Ovary (tissue), 9 donors: ENCODE data around the gene OR7G2. TPM values are rescaled to one million over a fixed set of nuclear protein-coding genes. Genes with fewer than 3 reads are reported as not detected.
A peak's percentile ranks its signal among the peaks of the same experiment; 100 is the strongest.

Source experiments
- DNase-seq, 5 donors: peaks; one replicate each; pipeline ENCODE4 v3.0.0-alpha.2; 2019 to 2020
- H3K27ac ChIP-seq, 2 donors: fragments of 200-600 bp; one replicate each; pipeline versions ENCODE4 v1.5.1 to v1.8.0; 2019 to 2022
- H3K27me3 ChIP-seq: fragments of 200-600 bp; one replicate; pipeline ENCODE4 v1.8.0; 2022
- H3K36me3 ChIP-seq: fragments of 200-600 bp; sonication (generic); one replicate; pipeline ENCODE4 v1.5.1; 2019
- H3K4me1 ChIP-seq: one replicate; pipeline ENCODE4 v1.8.1; 2013; ENCODE audit warnings: mild to moderate bottlenecking, moderate library complexity; ENCODE audit not compliant: insufficient read depth
- H3K4me3 ChIP-seq: fragments of 200-600 bp; sonication (generic); one replicate; pipeline ENCODE4 v1.5.1; 2017
- H3K9me3 ChIP-seq, 2 donors: fragments of 200-600 bp in 1 of 2; sonication (generic) in 1 of 2; one replicate each; pipeline versions ENCODE4 v1.5.1 to v1.8.1; 2013 to 2019; ENCODE audit warnings: mild to moderate bottlenecking in 1 of 2, moderate library complexity in 1 of 2
- CTCF ChIP-seq, 3 donors: fragments of 450-650 bp in 2 of 3; fragments of 200-600 bp in 1 of 3; IDR thresholded peaks; one replicate each; pipeline versions ENCODE4 v1.5.1 to v1.8.0; 2016 to 2022; ENCODE audit warnings: antibody characterized with exemption in 3 of 3, mild to moderate bottlenecking in 1 of 3
- EP300 ChIP-seq: sonication (generic); formaldehyde crosslinking; IDR thresholded peaks from one replicate; pipeline ENCODE4 v1.6.1; 2017; ENCODE audit warnings: antibody characterized with exemption
- POLR2A ChIP-seq: fragments of 450-650 bp; IDR thresholded peaks from one replicate; pipeline ENCODE4 v1.6.1; 2017; ENCODE audit warnings: antibody characterized with exemption, mild to moderate bottlenecking, moderate library complexity
- WGBS, 3 donors: extraction: QIAGEN DNeasy Blood & Tissue Kit in 1 of 3; methylation state at CpG; one replicate each; pipeline versions ENCODE4 v1.1.5 to v1.1.7; 2013 to 2017; 5-methylcytosine and 5-hydroxymethylcytosine counted together
- intact Hi-C, 4 donors: fragments of 100-400 bp; cut with DNase I; formaldehyde crosslinking; loops; one replicate each; pipeline versions ENCODE4 v1.11.0 to v1.15.1; 2022 to 2023
- polyA plus RNA-seq, 2 donors: library from polyadenylated mRNA; stranded (reverse); fragments of 200-250 nt in 1 of 2; fragments of 350-450 nt in 1 of 2; fragmentation: Illumina TruSeq in 1 of 2; extraction: RNeasy Lipid Tissue Mini Kit (QIAGEN cat#74804) in 1 of 2; gene quantifications; one replicate each; pipeline ENCODE4 v1.2.3, GENCODE V29; 2013 to 2014
- total RNA-seq, 7 donors: library from RNA; depleted of rRNA in 2 of 7; stranded (reverse); fragments of >200 nt in 2 of 7; fragmentation: NEBNext Ultra II Directional in 3 of 7; extraction: Animal tissue kit (Norgen Biotek cat#: 25700) in 3 of 7; gene quantifications; one replicate each; pipeline versions ENCODE4 v1.1.0 to v1.2.4, GENCODE V29; 2016 to 2023
- donor health status: DM: no; HTN: no; CAD: no; lungs with moderate emphysema.
- donor health status: DM: no; HTN: no; CAD: no.
- donor health status: Bipolar disorder and iron deficiency.
- donor health status: DM: yes; HTN: yes; CAD: no.
- donor health status: DM: no; HTN: no; CAD: no.
- donor health status: DM: yes; HTN: yes; CAD: no.

OR7G2 gene
- total and polyA plus RNA-seq, 9 donors, result not detected

- Histone ChIP-seq H3K4me1 (no peaks in the 10 kb centered on the region), H3K27ac (no peak within 1 kb of the TSS), H3K9me3 (no peaks in the 10 kb centered on the region), H3K27me3 (no peaks in the 10 kb centered on the region), H3K4me3 (no peak within 1 kb of the TSS), H3K36me3 (no peaks in the 10 kb centered on the region)
- no peak for DNase-seq
- no peak for TF ChIP-seq EP300
- TF ChIP-seq POLR2A, result no peak
- TF ChIP-seq CTCF (IDR thresholded peaks at IDR 0.05), result no peak
- 32 to 48% (median 36%) methylated on average over 2 of the region's 2 CpGs for WGBS, 3 donors
- intact Hi-C loops, result loop anchor here in 1 of 4 donors (10.0 kb wide), 1 partner anchor 432 kb away; no protein-coding TSS in a partner anchor
These were observed 20.5 kb downstream of the OR7G2 start, which contains the start of gene OR1M1 for GRCh38 chr19:9086761-9087160. OR1M1 (plus strand) TSS chr19:9087061; CDS start chr19:9093245, 6,184 bp downstream.

DNA sequence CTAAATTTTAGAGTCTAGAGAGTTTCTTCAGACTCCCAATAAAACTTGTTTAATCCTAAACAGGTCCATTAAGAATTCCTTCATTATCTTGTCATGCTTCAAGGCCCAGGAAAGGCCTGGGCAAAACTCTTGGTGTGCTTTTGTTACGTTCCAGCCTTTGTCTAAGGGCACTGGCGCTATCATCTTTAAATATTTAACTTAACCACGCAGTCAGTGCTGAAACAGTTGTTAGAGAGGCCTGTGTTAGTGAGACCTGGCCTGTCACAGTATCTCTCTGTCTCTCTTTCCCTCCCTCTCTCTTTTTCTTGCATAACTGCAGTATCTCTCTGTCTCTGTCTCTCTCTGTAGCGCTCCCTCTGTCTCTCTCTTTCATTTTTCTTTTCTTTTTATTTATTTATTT lies 28.6 kb downstream of the OR7G2 start:
- H3K27me3 ChIP-seq, result no peaks in the 10 kb centered on the region
- DNase-seq, result no peak
- no peak overlapping the region for H3K27ac ChIP-seq
- H3K9me3 ChIP-seq, result no peaks in the 10 kb centered on the region
- 57 to 68% (median 59%) methylated on average over 4 of the region's 4 CpGs for WGBS, 3 donors
- intact Hi-C loops, result loop anchor here in 3 of 4 donors (5.0 to 10.0 kb wide), 2 partner anchors 421 to 424 kb away; no protein-coding TSS in a partner anchor
- H3K36me3 ChIP-seq, result no peaks in the 10 kb centered on the region
- H3K4me3 ChIP-seq, result no peak overlapping the region
- H3K4me1 ChIP-seq, result peaks cover 4% of the 10 kb centered on the region
- TF ChIP-seq CTCF (IDR thresholded peaks at IDR 0.05) (no peak), POLR2A (no peak), EP300 (no peak)

- Histone ChIP-seq H3K9me3 (no peaks in the 10 kb centered on the region), H3K27me3 (no peaks in the 10 kb centered on the region), H3K36me3 (no peaks in the 10 kb centered on the region), H3K27ac (no peak overlapping the region), H3K4me1 (peaks cover 4% of the 10 kb centered on the region), H3K4me3 (no peak overlapping the region)
- TF ChIP-seq EP300 (no peak), POLR2A (no peak), CTCF (IDR thresholded peaks at IDR 0.05) (no peak)
- no peak for DNase-seq
- 69 to 74% (median 72%) methylated on average over 10 of the region's 10 CpGs for WGBS, 3 donors
- intact Hi-C loops, result loop anchor here in 3 of 4 donors (5.0 to 10.0 kb wide), 2 partner anchors 420 to 422 kb away; no protein-coding TSS in a partner anchor
These were observed 30.4 kb downstream of the OR7G2 start for GRCh38 chr19:9076901-9077300.

GRCh38 chr19:9075064-9075949 lies 32.0 kb downstream of the OR7G2 start:
- Histone ChIP-seq H3K36me3 (no peaks in the 10 kb centered on the region), H3K27me3 (no peaks in the 10 kb centered on the region), H3K4me1 (peaks cover 4% of the 10 kb centered on the region), H3K27ac (no peak overlapping the region), H3K4me3 (no peak overlapping the region), H3K9me3 (no peaks in the 10 kb centered on the region)
- 3 to 8% (median 5%) methylated on average over 16 of the region's 16 CpGs for WGBS, 3 donors
- peak; percentile 75 to 83 (median 80) for DNase-seq
- TF ChIP-seq CTCF (IDR thresholded peaks at IDR 0.05) (no peak), POLR2A (no peak), EP300 (no peak)
- intact Hi-C loops, result loop anchor here in 3 of 4 donors (5.0 to 10.0 kb wide), 2 partner anchors 418 to 421 kb away; no protein-coding TSS in a partner anchor
